Sigmoid colon (tissue), 4 donors: Measurements from ENCODE around the gene KCNIP3.
"Not testable (repeated sequence)": the region's sequence is repeated elsewhere in the genome, so short reads cannot be mapped to it uniquely, and the experiment has no call there.

Experiments used
- EP300 ChIP-seq, 4 donors: sonication (generic); formaldehyde crosslinking; IDR thresholded peaks; one replicate each; pipeline ENCODE4 v1.6.1; 2017; ENCODE audit warnings: antibody characterized with exemption in 4 of 4
- TF ChIP-seq, protein P1 (sequence below), 4 experiments: fragments of 450-650 bp in 3 of 4; fragments of 200-600 bp in 1 of 4; IDR thresholded peaks; one replicate each; pipeline ENCODE4 v1.5.1; 2016 to 2019; ENCODE audit warnings: antibody characterized with exemption in 4 of 4, mild to moderate bottlenecking in 3 of 4, moderate library complexity in 2 of 4

GRCh38 chr2:95355486-95355885 lies 58.3 kb downstream of the KCNIP3 start:
- TF ChIP-seq, protein P1, sequence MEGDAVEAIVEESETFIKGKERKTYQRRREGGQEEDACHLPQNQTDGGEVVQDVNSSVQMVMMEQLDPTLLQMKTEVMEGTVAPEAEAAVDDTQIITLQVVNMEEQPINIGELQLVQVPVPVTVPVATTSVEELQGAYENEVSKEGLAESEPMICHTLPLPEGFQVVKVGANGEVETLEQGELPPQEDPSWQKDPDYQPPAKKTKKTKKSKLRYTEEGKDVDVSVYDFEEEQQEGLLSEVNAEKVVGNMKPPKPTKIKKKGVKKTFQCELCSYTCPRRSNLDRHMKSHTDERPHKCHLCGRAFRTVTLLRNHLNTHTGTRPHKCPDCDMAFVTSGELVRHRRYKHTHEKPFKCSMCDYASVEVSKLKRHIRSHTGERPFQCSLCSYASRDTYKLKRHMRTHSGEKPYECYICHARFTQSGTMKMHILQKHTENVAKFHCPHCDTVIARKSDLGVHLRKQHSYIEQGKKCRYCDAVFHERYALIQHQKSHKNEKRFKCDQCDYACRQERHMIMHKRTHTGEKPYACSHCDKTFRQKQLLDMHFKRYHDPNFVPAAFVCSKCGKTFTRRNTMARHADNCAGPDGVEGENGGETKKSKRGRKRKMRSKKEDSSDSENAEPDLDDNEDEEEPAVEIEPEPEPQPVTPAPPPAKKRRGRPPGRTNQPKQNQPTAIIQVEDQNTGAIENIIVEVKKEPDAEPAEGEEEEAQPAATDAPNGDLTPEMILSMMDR (IDR thresholded peaks at IDR 0.05), result not testable (repeated sequence)
- not testable (repeated sequence) for TF ChIP-seq EP300 (IDR thresholded peaks at IDR 0.05)
